PC-3 (cell line): Measurements from ENCODE around the gene SPINT3. TPM values are rescaled to one million over a fixed set of nuclear protein-coding genes. Genes with fewer than 3 reads are reported as not detected.

Experiments used
- ATAC-seq: fragments of 200-7000 bp; cut with Tn5 transposase; 2 replicates; pipeline ENCODE4 v1.9.1; 2020; ENCODE audit warnings: mild to moderate bottlenecking, moderate library complexity
- BruUV-seq: library from RNA; stranded (reverse); fragments of 400-500 nt; replicated peaks from 2 replicates; lab custom pipeline; 2021; lab: Mats Ljungman, UMichigan
- CTCF ChIA-PET: fragments of 300-600 bp; sonication (Branson Sonifier 250); formaldehyde crosslinking; loops from one replicate; lab custom pipeline; 2022; ENCODE audit warnings: antibody characterized with exemption; lab: Charles Lee
- POLR2A ChIA-PET: fragments of 300-600 bp; sonication (Branson Sonifier 250); formaldehyde crosslinking; loops from one replicate; lab custom pipeline; 2022; ENCODE audit warnings: antibody characterized with exemption; ENCODE audit not compliant: unreplicated experiment; lab: Charles Lee
- DNase-seq: peaks from one replicate; pipeline ENCODE4 v3.0.0-alpha.2; 2015
- H2AFZ ChIP-seq: fragments of 300-600 bp; sonication (generic); 2 replicates; pipeline ENCODE4 v1.6.0; 2016; ENCODE audit warnings: antibody characterized with exemption, low read length
- H3F3A ChIP-seq: fragments of 300-600 bp; sonication (generic); one replicate; pipeline ENCODE4 v1.6.0; 2017; ENCODE audit warnings: antibody characterized with exemption, low read length, control low read depth, mild to moderate bottlenecking; ENCODE audit not compliant: unreplicated experiment
- H3K27ac ChIP-seq: fragments of 300-600 bp; sonication (generic); 2 replicates; pipeline ENCODE4 v1.5.1; 2016; ENCODE audit warnings: mild to moderate bottlenecking, low read length
- H3K27me3 ChIP-seq: fragments of 300-600 bp; sonication (generic); 2 replicates; pipeline ENCODE4 v1.6.1; 2016; ENCODE audit warnings: low read length, mixed read lengths
- H3K36me3 ChIP-seq: fragments of 300-600 bp; sonication (generic); 2 replicates; pipeline ENCODE4 v1.6.1; 2016; ENCODE audit warnings: low read depth, mixed run types, low read length, mixed read lengths
- H3K4me1 ChIP-seq: fragments of 300-600 bp; sonication (generic); 2 replicates; pipeline ENCODE4 v1.5.1; 2016; ENCODE audit warnings: low read length; ENCODE audit not compliant: insufficient read depth
- H3K4me2 ChIP-seq: fragments of 300-600 bp; sonication (generic); 2 replicates; pipeline ENCODE4 v1.6.0; 2016; ENCODE audit warnings: low read length
- H3K4me3 ChIP-seq: fragments of 300-600 bp; sonication (generic); 2 replicates; pipeline ENCODE4 v1.5.1; 2016; ENCODE audit warnings: mild to moderate bottlenecking, low read length, mixed read lengths
- H3K79me2 ChIP-seq: fragments of 300-600 bp; sonication (generic); 2 replicates; pipeline ENCODE4 v1.6.1; 2017; ENCODE audit warnings: low read length, mixed read lengths
- H3K9ac ChIP-seq: fragments of 300-600 bp; sonication (generic); 2 replicates; pipeline ENCODE4 v1.6.0; 2016; ENCODE audit warnings: mild to moderate bottlenecking, low read length
- H3K9me2 ChIP-seq: fragments of 300-600 bp; sonication (generic); replicated peaks from 2 replicates; pipeline ENCODE4 v1.6.1; 2016; ENCODE audit warnings: mixed run types, low read length, mixed read lengths
- H3K9me3 ChIP-seq: fragments of 300-600 bp; sonication (generic); 2 replicates; pipeline ENCODE4 v1.6.1; 2016; ENCODE audit warnings: low read length, mixed read lengths
- H4K20me1 ChIP-seq: fragments of 300-600 bp; sonication (generic); 2 replicates; pipeline ENCODE4 v1.6.1; 2016; ENCODE audit warnings: low read length, mixed read lengths
- CTCF ChIP-seq: fragments of 300-600 bp; sonication (generic); conservative IDR thresholded peaks from 2 replicates; pipeline ENCODE4 v1.5.1; 2017; ENCODE audit warnings: antibody characterized with exemption, low read depth, mild to moderate bottlenecking, low read length
- EZH2 ChIP-seq: fragments of 300-600 bp; sonication (generic); IDR thresholded peaks from one replicate; pipeline ENCODE4 v1.6.1; 2017; ENCODE audit warnings: antibody characterized with exemption, mild to moderate bottlenecking, low read length; ENCODE audit not compliant: unreplicated experiment
- EZH2phosphoT487 ChIP-seq: fragments of 300-600 bp; sonication (generic); IDR thresholded peaks from 2 replicates; pipeline ENCODE4 v1.6.1; 2018; ENCODE audit warnings: mild to moderate bottlenecking, antibody characterized with exemption, low read length, borderline replicate concordance
- intact Hi-C: fragments of 100-400 bp; cut with micrococcal nuclease; formaldehyde crosslinking; loops from 2 replicates; pipeline ENCODE4 v1.9.0; 2023
- total RNA-seq: library from RNA; depleted of rRNA; stranded (reverse); fragments of >200 nt; gene quantifications from 2 replicates; pipeline ENCODE4 v1.2.3, GENCODE V29; 2014

The SPINT3 gene
- total RNA-seq, 1 experiment from 2014 or later, result not detected

- Histone ChIP-seq H3K9me3 (no peaks in the 10 kb centered on the region), H3K27ac (no peak overlapping the region), H3F3A (no peaks in the 10 kb centered on the region), H3K9ac (no peak overlapping the region), H3K79me2 (no peaks in the 10 kb centered on the region), H4K20me1 (no peaks in the 10 kb centered on the region), H3K4me1 (no peaks in the 10 kb centered on the region), H3K27me3 (peaks cover 50% of the 10 kb centered on the region), H3K4me3 (no peak overlapping the region), H3K36me3 (no peaks in the 10 kb centered on the region), H3K9me2 (no peaks in the 10 kb centered on the region), H3K4me2 (no peak overlapping the region), H2AFZ (no peak overlapping the region)
- ChIA-PET POLR2A (no interaction called here), CTCF (no interaction called here)
- BruUV-seq, result no TSS peak
- intact Hi-C loops, result no loop called here
- TF ChIP-seq EZH2 (no peak), CTCF (no peak), EZH2phosphoT487 (no peak)
- ATAC-seq (no peak), DNase-seq (no peak)
These were observed 39.8 kb upstream of the SPINT3 start for GRCh38 chr20:45555198-45555597.

- intact Hi-C loops, result no loop called here
- no peaks in the 10 kb centered on the region for H3K9me3 ChIP-seq
- no peaks in the 10 kb centered on the region for H4K20me1 ChIP-seq
- H3K79me2 ChIP-seq, result no peaks in the 10 kb centered on the region
- TF ChIP-seq EZH2phosphoT487 (no peak), EZH2 (no peak), CTCF (no peak)
- H3K4me3 ChIP-seq, result no peak overlapping the region
- H3F3A ChIP-seq, result no peaks in the 10 kb centered on the region
- no peaks in the 10 kb centered on the region for H3K4me1 ChIP-seq
- H2AFZ ChIP-seq, result no peak overlapping the region
- ChIA-PET POLR2A (no interaction called here), CTCF (no interaction called here)
- no peak for DNase-seq
- ATAC-seq, result no peak
- no peaks in the 10 kb centered on the region for H3K9me2 ChIP-seq
- H3K27ac ChIP-seq, result no peak overlapping the region
- H3K27me3 ChIP-seq, result peaks cover 32% of the 10 kb centered on the region
- no peak overlapping the region for H3K4me2 ChIP-seq
- no peaks in the 10 kb centered on the region for H3K36me3 ChIP-seq
- H3K9ac ChIP-seq, result no peak overlapping the region
- no TSS peak for BruUV-seq
These were observed 37.0 kb upstream of the SPINT3 start for GRCh38 chr20:45552456-45552855.

- DNase-seq (no peak), ATAC-seq (no peak)
- Histone ChIP-seq H3K79me2 (no peaks in the 10 kb centered on the region), H3F3A (no peaks in the 10 kb centered on the region), H3K27me3 (peaks cover 34% of the 10 kb centered on the region), H3K9ac (no peak overlapping the region), H3K36me3 (no peaks in the 10 kb centered on the region), H3K9me2 (no peaks in the 10 kb centered on the region), H4K20me1 (no peaks in the 10 kb centered on the region), H3K4me3 (no peak overlapping the region), H3K27ac (no peak overlapping the region), H3K9me3 (no peaks in the 10 kb centered on the region), H3K4me1 (no peaks in the 10 kb centered on the region), H3K4me2 (no peak overlapping the region), H2AFZ (no peak overlapping the region)
- CTCF ChIA-PET, result no interaction called here
- intact Hi-C loops, result no loop called here
- no TSS peak for BruUV-seq
- no peak for TF ChIP-seq EZH2phosphoT487
- no peak for TF ChIP-seq EZH2
- TF ChIP-seq CTCF, result no peak
- POLR2A ChIA-PET, result no interaction called here
These were observed 35.3 kb upstream of the SPINT3 start for GRCh38 chr20:45550765-45551164.
